CD4-positive, alpha-beta T cell treated with Interleukin-10 for 1 hour (primary cell): ENCODE measurements around the gene SFMBT1.

ENCODE experiments used
- DNase-seq: peaks from one replicate; pipeline ENCODE4 v3.0.0-alpha.2; 2020

Gene SFMBT1

GRCh38 chr3:53045518-53046170 is at the start of gene SFMBT1:
Gene SFMBT1, minus strand, starts transcription at chr3:53046073. Its CDS starts 76,945 bp downstream, at chr3:52969128.
- DNase-seq, result peak; percentile 83

DNA sequence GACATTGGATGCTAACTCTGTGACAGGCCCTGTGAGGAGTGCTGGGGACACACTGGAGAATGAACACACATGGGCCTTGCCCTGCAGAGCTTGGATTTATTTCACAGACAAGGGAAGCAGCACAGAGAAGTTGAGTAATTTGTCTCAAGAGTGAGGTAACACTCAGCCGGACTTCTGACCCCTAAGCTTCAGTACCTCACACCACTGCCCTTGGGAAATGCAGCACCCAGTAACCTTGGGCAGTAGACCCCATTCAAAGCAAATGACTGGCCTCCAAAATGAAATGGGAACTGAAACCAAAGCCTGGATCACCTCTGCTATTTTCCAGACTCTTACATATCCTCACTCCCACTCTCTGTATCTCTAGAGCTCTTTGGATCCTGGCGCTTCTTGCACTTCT is 47.1 kb upstream of the SFMBT1 start:
- no peak for DNase-seq

DNA sequence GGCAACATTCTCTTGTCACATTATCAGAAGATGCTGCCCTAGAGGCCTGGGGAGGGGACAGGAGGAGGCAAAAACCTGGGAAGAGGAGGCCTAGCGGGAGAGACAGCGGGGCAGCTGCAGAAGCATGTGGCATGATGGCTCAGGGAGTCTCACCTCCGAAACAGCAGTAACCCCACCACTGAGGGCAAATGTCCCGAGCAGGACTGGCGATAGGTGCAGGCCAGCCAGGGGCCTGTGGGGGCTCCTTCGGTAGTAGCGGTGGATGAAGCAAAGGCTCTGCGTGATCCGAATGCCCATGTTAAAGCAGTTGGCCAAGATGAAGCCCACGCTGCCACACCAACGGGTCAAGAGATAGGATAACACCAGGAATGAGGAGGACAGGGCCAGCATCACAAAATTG is 46.3 kb upstream of the SFMBT1 start:
- no peak for DNase-seq

- DNase-seq, result no peak
These were observed 45.1 kb upstream of the SFMBT1 start for GRCh38 chr3:53091011-53091410.

- DNase-seq, result no peak
These were observed 43.6 kb upstream of the SFMBT1 start for GRCh38 chr3:53089511-53089910.

GRCh38 chr3:53085476-53085875 is 39.6 kb upstream of the SFMBT1 start:
- no peak for DNase-seq

- no peak for DNase-seq
These were observed 38.6 kb upstream of the SFMBT1 start for GRCh38 chr3:53084310-53085001.

- DNase-seq, result no peak
These were observed 38.1 kb upstream of the SFMBT1 start for GRCh38 chr3:53083949-53084309.

DNA sequence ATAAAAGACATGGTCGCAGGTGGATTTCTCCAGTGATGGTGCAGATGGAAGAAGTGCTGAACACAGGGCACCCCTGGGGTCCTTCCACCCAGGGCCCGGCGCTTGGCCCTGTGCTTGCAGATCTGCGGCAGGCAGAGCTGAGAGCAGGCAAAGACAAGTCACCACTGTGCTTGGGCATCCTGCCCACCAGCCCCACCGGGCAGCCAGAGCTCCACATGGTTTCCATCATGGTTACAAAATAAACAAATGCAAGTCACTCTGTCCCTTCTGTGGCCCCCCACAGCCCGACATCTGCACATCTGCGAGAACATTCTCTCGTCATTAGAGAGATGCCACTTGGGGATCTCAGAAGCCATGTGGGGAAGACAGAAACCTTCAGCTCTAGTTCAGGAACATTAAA is 37.6 kb upstream of the SFMBT1 start:
- DNase-seq, result no peak

- no peak for DNase-seq
These were observed 36.9 kb upstream of the SFMBT1 start for GRCh38 chr3:53082736-53083135.

DNA sequence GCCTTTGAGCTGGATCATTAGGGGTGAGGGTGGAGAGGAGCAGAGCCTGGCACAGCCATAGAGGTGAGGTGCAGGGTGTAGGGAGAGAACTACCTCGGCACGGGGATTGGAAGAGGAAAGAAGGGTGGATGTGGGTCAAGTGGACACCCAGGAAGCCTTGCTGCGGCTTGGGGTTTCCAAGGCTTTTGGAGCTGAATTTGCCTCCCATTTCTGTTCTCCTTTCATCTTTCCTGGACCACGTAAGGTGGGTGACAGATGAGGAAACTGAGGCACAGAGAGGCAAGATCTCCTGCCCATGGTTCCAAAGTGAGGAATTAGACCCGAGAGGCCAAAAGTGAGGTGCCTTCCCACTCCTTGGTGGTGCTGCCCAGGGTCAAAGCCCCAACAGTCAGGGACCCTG is 35.4 kb upstream of the SFMBT1 start:
- no peak for DNase-seq

DNA sequence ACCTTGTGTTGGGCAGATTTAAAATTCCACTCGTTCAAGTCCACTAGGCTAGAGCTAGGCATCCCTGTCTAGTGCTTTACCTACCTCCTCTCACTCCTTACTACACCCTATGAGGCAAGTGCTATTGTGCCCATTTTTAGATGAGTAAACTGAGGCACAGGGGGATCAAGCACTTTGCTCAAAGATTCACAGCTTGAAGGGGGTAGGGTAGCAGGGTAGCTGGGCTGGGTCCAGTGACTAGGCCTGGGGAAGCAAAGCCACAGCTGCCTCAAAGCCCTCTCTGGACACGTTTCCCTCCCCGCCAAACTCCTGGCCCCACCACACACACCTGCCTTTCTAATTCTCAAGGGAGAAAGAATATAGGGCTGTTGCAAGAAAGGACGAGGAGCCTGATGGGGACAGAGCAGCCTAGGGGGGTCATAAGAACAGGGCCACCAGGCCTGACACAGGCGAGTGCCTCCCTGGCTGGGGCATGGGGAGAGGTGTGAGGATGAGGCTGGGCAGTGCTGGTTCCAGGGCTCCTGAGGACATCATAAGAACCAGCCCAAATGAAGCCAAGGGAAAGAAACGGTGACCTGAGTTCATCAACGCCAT is 34.8 kb upstream of the SFMBT1 start:
- no peak for DNase-seq

DNA sequence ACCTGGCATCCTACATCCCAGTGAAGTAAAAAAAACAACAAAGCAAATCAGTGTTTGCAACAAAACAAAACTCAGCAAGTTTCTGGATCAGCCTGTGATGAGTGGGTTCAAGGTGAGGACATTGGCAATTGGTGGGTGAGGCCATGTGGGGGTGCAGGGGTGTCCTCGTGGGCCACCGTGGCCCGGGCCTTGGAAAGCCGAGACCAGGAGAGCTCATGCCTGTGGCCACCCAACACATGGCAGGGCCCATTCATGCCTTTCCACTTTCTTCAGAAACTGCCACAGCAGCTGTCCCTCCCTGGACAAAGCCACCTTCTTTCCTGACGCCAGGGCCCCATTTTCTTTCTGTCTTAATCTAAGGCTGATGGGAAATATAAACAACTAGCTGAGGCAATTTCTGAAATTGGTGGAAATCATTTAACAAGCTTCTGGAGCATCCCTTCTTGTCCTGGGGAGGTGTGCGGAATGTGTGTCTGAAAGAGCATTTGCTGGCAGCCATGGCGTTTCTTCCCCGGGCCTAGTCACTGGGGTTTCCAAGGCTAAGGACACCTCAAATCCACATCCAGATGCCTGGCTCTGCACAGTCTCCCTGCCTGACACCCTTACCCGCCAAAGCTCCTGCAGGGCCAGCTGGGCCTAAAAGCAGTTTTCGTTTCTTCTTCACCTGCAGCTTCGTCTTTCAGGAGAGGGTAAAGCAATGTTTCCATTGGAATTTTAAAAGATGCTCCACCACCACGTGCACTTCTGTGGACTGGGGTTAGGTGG is 34.1 kb upstream of the SFMBT1 start:
- no peak for DNase-seq

DNA sequence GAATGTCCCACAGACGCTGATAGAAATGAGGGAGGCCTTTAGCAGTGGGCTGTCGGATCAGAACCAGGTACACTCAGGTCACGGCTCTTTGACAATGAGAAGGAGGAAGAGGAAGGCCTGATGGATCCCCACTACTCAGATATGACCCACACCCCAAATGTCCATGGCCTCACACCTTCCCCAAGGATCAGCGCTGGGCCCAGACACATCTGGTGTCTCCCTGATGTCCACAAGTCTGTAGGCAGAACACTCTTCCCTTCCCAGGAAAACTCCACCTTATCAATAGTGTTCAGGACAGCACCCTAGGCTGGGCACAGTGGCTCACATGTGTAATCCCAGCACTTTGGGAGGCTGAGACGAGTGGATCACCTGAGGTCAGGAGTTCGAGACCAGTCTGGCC is 33.3 kb upstream of the SFMBT1 start:
- no peak for DNase-seq

DNA sequence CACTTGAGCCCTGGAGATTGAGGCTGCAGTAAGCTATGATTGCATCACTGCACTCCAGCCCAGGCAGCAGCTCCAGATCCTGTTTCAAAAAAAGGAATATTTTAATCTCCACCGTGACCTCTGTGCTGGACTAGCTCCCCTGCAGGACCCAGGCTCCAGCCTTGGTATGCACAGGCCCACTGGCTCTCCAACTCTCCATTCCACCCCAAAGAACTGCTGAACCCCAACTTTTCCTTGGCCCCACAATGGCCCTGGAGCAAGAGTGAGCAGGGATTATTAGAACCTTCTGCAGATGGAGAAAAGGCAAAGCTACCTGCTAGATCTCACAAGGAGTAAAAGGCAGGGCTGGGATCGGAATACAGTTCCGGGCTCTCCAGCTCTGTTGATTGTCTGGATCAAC is 32.8 kb upstream of the SFMBT1 start:
- DNase-seq, result no peak

- no peak for DNase-seq
These were observed 31.8 kb upstream of the SFMBT1 start for GRCh38 chr3:53077476-53078220.

DNA sequence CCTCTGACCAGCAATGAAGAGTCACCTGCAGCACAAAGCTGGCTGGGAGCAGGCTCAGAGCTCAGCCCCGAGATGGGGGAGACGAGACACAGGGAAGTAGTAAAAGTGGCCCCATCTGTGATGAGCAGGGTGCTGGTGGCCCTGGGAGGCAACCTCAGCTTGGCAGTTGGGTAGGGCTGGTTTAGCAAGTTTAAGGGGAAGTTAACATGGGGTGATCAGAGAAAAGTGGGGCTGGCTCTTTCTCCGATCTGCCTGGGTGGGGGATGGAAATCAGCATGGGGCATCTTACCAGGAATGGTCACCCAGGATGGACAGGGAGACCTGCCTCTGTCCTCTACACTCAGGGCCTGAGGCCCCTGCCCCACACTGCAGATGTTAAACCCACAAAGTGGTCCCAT is 29.9 kb upstream of the SFMBT1 start:
- DNase-seq, result no peak

- DNase-seq, result no peak
These were observed 29.2 kb upstream of the SFMBT1 start for GRCh38 chr3:53074761-53075742.

GRCh38 chr3:53074366-53074696 is 28.5 kb upstream of the SFMBT1 start:
- no peak for DNase-seq

- DNase-seq, result no peak
These were observed 27.9 kb upstream of the SFMBT1 start for GRCh38 chr3:53073553-53074365.
